HG02759 (cell line): Measurements from ENCODE around the gene UBE2F.
"Not testable (repeated sequence)": the region's sequence is repeated elsewhere in the genome, so short reads cannot be mapped to it uniquely, and the experiment has no call there.

Experiments
- ATAC-seq: cut with Tn5 transposase; IDR thresholded peaks from one replicate; pipeline ENCODE4 v1.9.1; 2021; ENCODE audit warnings: mild to moderate bottlenecking, moderate library complexity; ENCODE audit not compliant: unreplicated experiment

UBE2F gene

DNA sequence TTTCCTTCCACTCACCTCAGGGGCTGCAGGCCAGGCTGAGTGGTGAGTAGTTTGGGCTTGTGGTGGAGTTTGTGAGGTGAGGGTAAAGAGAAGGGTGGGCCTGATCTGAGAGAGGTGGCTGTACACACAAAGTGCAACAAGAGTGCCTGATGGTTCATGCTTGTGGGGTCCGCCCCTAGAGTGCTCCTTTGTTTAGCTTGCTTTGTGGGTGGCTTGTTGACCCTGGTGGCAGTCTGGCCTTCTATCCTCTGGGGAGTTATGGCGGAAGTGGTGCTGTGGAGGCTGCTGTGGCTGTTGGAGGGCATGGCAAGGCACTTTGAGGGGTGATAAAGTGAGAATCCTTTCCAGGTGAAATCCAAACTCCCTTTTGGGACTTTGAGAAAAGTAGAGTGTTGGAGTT is 10.6 kb downstream of the UBE2F start:
- peak; percentile 63 for ATAC-seq

DNA sequence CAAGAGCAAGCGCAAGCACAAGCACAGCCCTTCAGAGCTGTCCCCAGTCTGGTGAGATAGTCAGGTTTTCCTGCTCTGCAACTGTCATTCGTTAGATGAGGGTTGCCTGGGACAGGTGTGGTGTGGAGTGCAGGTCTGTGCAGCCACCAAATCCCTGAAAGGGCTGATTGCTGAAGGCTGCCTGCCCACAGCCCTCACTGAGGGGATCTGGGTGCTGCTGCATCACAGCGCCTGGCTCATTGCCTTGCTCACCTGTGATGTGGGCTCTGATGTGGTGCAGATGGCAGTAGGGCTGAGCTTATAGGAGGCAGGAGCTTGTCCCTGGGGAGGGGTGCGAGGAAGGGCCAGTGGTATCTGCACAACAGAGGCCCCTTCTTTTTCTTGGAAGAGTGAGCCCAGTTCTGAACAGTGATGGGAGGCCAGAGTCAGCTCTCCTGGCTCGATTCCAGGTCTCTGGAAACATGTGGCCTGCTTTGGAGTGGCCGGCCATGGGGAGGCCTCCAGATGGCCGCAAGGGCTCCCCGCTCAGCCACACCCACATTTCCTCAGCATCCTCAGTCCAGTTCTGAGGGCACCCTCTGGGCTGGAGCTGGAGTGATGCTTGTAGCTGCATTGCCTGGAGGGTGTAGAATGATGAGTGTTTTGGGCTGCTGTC is 11.4 kb downstream of the UBE2F start:
- ATAC-seq = no peak

DNA sequence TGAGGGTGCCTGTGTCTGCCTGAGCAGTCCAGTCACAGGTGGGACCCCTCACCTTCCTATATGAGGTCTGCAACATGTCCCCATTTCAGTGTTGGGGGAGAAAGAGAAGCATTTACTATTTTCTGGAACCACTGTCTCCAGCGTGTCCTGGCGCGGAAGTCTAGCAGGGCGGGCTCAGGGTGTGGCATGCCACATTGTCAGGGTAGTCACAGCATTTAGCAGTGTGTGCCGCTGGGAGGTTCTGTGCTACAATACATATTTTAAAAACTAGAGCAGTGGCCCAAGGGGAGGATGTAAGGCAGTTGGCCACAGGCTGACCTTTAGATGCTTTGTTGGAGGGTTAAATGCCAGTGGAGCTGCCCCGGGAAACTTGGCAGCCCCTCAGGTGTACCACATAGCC is 12.5 kb downstream of the UBE2F start:
- no peak for ATAC-seq

DNA sequence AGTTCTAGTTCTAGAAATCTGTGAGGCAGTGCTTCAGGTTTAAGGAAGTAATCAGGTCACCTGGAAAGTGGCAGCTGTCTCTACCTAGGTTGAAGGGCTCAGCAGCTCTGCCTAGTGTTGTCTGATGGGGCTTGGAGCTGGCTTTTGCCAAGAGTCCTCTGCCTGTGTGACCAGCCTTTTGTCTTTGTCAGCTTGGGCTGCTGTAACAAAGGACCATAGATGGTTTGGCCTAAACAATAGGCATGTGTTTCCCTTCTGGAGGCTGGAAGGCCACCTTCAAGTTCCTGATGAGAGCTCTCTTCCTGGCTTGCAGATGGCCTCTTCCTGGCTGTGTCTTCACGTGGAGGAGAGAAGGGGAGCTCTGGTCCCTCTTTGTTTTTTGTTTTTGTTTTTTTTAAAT is 13.3 kb downstream of the UBE2F start:
- no peak for ATAC-seq

DNA sequence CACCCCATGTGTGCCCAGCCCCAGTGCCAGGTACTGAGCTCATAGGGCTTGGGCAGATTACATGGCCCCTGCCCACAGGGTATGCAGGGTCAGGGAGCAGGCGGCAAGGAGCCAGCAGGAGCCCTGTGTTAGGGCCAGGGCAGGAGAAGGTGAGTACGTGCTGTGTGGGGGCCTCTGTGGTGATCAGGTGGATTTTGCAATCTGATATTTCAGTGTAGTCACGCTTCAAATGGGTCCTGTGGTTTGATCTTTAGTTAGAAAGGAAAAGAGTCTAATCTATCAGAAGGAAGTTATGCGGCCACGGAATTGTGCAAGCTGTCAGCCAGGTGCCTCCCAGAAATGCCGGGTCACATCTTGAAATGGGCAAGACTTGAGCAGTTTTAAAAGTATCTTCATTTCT is 13.9 kb downstream of the UBE2F start:
- no peak for ATAC-seq

DNA sequence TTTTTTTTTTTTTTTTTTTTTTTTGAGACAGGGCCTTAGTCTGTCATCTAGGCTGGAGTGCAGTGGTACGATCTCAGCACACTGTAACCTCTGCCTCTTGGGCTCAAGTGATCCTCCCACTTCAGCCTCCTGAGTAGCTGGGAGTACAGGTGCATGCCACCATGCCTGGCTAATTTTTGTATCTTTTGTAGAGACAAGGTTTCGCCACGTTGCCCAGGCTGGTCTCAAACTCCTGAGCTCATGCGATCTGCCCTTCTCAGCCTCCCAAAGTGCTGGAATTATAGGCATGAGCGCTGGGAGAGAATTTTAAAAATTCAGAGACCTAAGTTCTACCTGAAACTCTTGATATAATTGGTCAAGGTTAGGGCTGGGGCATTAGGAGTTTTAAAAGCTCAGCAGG is 14.8 kb downstream of the UBE2F start:
- not testable (repeated sequence) for ATAC-seq

DNA sequence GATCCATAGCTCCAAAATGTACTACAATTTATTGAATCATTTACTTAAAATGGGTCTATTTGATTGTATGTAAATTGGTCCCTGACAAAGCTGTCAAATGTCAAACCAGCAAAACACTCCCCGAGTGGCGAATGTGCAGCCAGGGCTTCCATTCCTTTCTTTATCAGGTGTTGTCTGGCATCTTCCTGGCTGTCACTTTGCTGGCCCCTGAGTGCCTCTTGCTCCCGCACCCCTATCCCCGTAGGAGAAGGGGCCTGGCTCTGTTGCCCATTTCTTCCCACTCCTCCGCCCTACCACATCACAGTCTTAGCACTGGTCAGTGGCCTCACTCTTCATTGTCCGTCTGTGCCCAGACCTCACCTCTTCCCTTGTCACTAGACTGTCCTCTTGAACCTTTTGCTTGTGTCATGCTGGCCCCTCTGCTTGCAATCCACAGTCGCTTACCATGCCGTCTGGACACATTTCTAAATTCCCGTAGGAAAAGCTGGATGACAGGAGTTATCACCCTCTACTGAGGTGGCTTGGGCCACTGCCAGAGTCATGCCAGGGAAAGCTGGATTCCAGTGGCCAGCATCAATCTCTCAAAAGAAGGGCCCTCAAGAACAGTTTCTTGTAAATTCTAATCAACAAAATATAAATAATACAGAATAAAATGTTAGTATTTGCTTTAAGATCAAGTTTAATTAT is 15.4 kb downstream of the UBE2F start:
- no peak for ATAC-seq

DNA sequence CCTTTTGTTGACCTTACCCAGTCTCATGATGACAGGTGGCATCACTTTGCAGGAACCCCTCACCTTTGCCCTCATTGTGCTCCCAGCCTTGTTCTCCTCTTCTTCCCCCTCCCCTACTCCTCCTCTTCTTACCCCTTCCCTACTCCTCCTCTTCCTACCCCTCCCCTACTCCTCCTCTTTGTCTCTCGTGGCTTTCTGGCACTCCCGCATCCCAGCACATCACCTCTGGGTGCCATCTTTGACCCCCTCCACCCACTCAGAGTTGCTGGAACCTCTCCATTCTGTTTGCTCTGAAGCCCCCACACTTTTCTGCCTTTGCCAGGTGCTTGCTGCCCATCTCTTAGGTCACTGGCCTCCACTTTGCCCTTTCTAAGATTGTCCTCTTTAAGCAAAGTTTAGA is 17.1 kb downstream of the UBE2F start:
- no peak for ATAC-seq

DNA sequence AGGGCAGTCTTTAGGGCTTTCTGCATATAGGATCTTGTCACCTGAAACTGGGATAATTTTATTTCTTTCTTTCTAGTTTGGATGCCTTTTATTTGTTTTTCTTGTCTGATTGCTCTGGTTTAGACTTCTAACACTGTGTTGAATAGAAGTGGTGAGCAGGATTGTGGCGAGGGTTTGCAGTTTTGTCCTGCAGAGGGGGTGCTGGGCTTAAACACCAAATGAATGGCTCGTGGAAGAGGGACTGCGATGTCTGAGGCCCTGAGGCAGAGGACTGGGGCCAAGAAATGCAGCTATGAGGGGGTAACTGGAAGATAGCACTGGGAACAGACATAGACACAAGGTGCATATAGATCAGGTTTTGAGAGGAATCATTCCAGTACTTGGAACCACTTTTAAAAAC is 20.5 kb downstream of the UBE2F start:
- ATAC-seq = no peak

DNA sequence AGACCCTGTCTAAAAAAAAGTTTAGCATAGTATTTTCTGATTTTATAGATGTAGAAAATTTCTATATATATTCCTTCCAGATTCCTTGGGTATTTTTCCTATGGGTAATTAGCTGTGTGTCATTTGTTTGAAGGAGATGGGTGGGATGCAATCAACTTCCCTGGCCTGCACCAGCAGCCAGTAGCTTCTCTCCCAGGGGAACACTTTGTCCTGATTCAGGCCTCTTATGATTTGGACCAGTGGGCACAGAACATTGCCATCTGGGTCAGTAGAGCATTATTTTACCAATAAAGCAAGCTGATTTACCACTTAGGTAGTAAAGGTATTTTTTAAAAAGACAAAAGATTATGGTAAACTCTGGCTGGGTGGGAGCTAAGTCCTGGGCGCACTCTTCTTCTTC is 26.9 kb downstream of the UBE2F start:
- ATAC-seq = no peak

DNA sequence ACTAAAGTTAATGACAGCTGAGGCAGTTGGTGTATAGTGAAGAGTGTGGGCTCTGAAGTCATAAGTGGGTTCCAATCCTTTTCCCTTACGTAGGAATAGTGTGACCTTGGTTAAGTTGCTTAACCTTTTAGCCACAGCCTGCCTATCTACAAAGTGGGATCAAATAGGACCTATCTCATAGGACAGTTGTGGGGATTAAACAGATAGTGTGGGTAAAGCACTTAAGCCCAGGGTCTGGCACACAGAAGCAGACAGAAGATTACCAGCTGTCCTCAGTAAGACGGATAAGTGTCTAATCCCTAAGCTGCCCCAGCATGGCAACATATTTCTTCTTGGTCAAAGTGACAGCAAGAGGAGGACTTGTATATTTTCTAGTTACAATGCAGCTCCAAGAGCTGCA is 28.2 kb downstream of the UBE2F start:
- ATAC-seq = no peak

DNA sequence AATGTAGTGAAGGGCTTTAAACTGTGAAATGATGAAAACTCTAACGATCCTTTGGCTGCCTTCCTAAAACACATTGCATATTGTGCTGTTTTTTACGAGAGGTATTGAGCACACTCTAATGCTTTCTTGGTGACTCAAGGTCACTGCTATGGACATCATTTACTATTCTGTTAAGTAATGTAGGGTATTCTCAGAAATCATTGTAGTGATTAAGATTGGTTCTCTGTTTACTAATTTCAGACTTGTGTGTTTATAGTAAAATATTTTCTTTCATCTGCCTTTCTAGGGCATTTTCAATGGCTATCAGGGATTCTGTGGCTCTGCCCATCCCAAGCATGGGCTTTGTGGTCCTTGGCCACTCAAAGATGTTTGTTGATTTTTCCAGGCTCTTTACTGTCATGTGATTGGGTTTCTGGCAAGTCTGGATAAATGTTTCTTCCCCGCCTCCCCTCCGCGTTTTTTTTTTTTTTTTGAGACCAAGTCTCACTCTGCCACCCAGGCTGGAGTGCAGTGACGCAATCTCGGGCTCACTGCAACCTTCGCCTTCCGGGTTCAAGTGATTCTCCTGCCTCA is 29.3 kb downstream of the UBE2F start:
- no peak for ATAC-seq

DNA sequence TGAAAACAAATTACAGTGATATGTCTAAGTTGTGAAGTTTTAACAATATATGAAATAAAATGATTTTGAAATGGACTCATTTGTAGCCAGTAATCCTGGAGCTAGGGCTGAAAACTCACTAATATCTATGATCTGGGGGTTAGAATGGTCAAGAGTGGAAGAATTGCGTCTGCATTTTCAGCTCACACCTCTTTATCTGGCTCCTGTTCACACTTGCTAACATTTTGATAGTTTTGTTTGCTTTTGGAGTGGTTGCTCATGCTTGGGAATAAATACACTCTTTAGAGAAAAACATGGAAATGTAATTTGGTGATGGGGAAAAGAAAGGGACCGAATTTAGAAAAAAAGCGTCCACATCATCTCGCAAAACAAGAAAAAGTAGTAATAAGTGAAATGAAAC is 30.7 kb downstream of the UBE2F start:
- ATAC-seq = no peak

DNA sequence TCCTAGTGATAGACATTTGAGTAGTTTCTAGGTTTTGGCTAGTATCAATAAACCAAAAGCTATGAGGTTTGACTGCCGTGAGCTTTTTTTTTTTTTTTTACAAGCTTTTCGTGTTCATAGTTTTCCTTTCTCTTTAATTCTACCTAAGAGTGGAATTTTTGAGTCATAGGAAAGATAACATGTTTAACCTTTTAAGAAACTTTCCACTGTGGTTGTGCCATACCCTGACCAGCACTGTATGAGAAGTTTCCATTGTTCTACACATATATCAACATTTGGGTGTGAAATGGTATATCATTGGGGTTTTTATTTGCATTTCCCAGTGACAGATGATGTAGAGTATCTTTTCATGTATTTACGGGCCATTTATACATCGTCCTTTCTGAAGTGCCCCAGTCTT is 31.7 kb downstream of the UBE2F start:
- peak; percentile 60 for ATAC-seq

DNA sequence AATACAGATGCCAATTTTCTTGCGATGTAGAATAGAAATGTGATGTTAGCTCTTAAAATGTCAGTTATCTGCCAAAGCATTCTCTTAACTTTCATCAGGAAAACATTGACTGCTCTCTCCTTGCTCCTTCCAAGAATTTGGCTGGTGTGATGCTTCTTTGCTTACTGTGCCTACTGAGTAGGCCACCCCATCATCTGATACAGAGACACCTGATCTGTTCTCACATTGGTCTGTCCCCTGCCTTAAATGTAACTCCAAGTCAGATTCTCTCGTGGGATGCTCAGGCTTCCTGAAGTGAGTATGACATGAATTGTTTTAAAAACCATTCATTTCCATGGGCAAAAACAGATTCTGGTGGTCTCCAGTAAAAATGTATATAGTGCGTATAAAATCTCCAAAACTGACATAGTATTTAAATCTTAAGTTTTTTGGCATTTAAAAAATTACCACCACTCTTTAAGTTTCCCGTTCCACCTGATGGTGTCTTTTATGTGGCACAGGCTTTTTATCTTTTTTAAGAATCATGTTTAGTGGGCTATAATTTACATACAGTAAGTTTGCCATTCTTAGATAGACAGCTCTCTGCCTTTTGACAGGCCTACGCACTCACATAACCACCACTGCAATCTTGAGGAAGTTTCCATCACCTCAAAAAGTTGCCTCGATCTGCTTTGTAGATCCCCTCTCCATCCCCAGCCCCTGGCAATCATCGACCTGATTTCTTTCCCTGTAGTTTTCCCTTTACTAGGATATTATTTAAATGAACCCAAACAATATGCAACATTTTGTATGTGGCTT is 36.6 kb downstream of the UBE2F start:
- ATAC-seq = no peak

DNA sequence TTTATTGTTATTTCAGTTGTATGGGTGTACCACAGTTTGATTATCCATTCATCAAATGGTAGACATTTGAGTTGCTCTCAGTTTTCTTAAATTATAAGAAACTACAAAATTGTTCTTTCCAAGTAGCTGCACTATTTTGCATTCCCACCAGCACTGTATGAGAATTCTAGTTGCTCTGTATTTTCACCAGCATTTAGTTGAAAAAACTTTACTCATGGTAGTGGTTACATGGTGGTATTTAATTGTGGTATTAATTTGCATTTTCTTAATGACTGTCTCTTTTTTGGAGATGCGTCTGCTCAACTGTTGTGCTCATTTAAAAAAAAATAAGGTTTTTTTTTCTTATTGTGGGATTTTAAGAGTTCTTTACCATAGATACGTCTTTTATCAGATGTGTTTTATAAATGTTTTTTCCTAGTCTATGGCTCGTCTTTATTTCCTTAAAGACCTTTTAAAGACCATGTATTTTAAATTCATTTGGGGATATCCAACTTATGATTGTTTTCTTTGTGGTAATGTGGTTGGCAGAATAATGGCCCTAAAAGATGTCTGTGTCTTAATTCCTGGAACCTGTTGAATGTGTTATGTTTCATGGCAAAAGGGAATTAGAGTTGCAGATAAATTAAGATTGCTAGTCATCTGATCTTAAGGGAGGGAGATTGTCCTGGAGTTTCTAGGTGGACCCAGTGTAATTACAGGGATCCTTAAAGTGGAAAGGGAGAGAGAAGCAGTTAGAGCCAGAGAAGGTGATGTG is 37.4 kb downstream of the UBE2F start:
- no peak for ATAC-seq

DNA sequence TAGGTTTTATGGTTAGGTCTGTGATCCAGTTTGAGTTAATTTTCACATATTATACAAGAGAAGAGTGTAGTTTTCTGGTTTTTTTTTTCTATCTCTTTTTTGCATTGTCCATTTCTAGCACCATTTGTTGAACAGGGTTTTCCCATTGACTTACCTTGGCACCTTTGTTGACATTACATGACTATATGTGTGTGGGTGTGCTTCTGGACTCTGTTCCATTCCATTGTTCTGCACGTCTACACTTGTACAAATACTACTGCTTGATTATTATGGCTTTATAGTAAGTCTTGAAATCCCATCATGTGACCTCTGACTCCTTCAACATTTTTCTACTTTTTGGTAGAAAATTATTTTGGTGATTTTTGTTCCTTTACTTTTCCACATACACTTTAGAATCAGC is 38.7 kb downstream of the UBE2F start:
- no peak for ATAC-seq

DNA sequence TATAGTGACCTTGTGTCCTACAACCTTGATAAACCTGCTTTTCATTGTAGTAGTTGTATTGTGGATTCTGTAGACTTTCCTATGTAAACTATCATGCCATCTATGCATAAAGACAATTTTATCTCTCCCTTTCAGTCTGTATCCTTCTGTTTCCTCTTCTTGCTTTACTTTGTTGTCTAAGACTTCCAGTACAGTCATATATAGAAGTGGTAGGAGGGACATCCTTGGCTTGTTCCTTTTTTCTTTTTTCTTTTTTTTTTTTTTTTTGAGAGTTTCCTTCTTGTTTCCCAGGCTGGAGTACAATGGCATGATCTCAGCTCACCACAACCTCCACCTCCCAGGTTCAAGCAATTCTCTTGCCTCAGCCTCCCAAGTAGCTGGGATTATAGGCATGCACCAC is 39.7 kb downstream of the UBE2F start:
- no peak for ATAC-seq

DNA sequence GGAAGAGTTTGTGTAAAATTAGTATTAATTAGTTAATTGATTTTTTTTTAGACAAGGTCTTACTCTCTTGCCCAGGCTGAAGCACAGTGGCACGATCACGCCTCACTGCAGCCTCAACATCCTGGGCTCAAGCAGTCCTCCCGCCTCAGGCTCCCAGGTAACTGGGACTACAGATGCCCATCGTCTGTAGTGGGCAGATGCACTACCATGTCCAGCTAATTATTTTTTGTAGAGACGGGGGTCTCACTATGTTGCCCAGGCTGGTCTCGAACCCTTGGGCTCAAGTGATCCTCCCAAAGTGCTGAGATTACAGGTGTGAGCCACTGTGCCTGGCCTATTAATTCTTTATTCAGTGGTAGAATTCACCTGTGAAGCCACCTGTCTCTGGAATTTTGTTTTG is 41.1 kb downstream of the UBE2F start:
- no peak for ATAC-seq

DNA sequence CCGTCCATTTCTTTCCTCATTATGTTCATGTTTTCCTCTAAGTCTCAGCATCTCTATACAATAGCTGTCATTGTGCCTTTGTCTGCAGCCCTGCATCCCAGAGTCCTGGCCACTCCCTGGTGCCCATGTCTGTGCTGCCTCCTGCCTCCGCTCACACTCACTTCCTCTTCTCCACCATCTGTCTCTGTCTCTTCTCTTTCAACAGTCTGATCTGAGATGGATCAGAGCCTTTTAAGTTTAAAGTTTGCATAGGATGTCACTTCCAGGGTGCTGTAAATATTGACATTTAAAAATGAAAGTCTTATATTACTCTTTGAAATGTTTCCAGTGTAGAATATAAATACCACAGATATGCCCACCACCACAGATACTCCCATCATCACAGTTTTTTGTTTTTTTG is 42.7 kb downstream of the UBE2F start:
- ATAC-seq = no peak

DNA sequence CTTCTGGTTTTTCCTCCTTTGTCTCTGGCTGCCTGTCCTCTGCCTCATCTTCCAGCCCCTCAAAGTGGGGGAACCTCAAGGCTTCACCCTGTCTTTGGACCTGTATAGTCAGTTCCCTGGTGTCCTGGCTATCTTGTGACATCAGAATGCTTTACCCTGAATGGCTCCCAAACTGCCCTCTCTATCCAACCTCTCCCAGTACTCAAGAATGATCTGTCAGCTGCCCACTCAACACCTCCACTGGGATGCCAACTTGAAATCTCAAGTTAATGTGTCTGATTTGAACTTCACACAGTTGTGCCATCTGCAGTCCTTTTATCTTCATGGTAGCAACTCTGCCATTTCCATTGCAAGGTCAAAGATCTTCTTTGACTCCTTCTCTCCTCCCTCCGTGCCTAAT is 43.8 kb downstream of the UBE2F start:
- ATAC-seq = no peak
